Inflammatory macrophage (primary cell): Measurements from ENCODE around the gene CAMTA1.
A peak's percentile ranks its signal among the peaks of the same experiment; 100 is the strongest.

Source experiments
- DNase-seq, 2 donors: peaks; one replicate each; pipeline ENCODE4 v3.0.0-alpha.2; 2020 to 2022

CAMTA1 gene

GRCh38 chr1:6854166-6854565 lies 68.9 kb downstream of the CAMTA1 start:
- DNase-seq: no peak

DNA sequence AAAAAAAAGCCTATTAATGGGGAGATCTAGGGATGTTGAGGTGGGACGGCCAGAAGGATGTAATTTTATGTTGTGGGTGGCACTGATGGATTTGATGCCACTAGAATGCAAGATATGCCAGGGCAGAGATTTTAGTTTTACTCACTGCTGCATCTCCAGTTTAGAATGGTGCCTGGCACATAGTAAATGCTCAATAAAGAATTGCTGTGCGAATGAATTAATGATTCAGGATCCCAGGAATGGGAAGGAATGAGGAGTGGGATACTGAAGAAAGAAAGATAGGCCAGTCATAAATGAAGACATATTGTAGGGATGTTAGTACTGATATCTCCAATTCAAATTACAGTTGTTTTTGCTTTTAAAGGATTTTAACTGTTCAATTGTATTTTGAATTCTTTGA lies 72.6 kb downstream of the CAMTA1 start:
- no peak for DNase-seq

DNA sequence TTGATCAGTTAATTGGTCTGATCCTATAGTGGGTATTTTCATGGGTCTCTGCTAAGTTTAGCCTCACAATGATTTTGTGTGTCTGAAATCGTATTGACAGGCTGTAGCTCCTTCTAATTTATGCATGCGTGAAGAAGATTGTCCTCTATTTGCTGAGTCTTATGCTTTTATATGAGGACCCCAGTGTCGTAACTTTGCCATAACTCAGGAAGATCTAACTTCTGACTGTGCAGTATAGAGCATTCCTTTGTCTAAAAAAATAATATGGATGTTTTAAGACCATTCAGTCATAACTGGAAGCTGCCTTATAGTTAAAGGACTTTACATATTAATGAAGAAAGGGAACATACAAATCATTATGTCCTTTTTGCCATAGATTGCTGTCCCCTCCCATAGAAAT lies 73.3 kb downstream of the CAMTA1 start:
- DNase-seq: no peak

DNA sequence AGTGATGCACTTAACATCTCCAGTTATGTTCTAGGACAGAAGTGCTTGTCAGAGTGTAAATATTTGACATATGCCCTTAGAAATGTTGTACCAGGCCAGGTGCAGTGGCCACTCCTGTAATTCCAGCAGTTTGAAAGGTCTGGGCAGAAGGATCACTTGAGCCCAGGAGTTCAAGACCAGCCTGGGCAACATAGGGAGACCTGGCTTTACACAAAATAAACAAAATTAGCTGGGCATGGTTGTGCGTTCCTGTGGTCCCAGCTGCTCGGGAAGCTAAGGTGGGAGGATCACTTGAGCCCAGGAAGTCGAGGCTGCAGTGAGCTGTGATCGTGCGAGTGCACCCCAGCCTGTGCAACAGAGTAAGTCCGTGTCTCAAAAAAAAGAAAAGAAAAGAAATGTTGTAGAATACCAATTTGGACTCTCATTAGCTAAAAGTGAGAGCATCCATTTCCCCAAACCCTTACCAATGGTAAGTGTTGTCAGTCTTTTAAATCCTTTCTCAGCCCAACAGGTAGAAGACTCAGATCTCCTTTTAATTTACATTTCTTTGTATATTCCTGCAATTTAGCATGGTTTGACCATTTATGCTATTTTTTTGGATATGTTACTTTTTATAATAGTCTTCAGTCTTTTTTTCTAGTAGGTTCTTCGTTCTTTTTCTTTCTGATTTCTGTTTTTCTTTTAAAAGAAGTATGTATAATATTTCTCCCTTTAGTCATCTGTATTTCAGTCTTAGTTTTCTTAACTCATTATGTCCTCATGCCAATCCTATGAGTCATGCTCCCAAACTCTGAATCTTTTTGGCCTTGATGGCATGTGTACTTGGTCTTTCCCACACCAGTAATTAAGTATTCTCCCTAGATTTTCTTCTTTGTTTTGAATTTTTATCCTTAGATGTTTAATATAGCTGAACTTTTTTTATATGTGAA lies 74.4 kb downstream of the CAMTA1 start:
- DNase-seq: no peak

- DNase-seq: peak in 1 of 2 donors; percentile 18
These were observed 75.1 kb downstream of the CAMTA1 start for GRCh38 chr1:6860401-6860800.

DNA sequence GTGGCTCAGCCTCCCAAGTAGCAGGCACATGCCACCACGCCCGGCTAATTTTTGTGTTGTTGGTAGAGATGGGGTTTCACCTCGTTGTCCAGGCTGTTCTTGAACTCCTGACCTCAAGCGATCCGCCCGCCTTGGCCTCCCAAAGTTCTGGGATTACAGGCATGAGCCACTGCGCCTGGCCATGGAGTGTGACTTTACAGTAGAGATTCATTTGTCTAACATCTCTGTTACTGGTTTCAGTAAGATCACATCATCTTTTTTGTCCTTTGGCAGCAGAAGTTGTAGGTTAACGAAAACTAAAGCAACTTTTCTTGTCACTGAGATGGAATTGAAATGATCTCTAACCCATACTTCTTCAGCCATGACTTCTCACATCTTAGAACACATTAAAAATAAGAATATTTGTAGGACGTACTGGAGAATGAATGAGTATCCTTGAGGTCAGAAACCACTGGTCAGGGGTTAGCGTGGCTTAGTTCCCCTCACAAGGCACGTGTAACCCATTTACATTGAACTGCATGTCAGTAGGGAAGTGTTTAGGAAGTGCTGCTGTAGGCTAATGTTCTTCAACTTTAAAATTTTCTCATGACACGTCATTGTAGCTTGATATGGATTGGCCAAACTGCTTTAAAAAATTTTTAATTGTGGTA lies 75.9 kb downstream of the CAMTA1 start:
- DNase-seq: peak in 1 of 2 donors; percentile 34

GRCh38 chr1:6862906-6863305 lies 77.7 kb downstream of the CAMTA1 start:
- no peak for DNase-seq

- no peak for DNase-seq
These were observed 78.9 kb downstream of the CAMTA1 start for GRCh38 chr1:6864166-6864565.

GRCh38 chr1:6866825-6867224 lies 81.6 kb downstream of the CAMTA1 start:
- no peak for DNase-seq

GRCh38 chr1:6867321-6867720 lies 82.1 kb downstream of the CAMTA1 start:
- no peak for DNase-seq

DNA sequence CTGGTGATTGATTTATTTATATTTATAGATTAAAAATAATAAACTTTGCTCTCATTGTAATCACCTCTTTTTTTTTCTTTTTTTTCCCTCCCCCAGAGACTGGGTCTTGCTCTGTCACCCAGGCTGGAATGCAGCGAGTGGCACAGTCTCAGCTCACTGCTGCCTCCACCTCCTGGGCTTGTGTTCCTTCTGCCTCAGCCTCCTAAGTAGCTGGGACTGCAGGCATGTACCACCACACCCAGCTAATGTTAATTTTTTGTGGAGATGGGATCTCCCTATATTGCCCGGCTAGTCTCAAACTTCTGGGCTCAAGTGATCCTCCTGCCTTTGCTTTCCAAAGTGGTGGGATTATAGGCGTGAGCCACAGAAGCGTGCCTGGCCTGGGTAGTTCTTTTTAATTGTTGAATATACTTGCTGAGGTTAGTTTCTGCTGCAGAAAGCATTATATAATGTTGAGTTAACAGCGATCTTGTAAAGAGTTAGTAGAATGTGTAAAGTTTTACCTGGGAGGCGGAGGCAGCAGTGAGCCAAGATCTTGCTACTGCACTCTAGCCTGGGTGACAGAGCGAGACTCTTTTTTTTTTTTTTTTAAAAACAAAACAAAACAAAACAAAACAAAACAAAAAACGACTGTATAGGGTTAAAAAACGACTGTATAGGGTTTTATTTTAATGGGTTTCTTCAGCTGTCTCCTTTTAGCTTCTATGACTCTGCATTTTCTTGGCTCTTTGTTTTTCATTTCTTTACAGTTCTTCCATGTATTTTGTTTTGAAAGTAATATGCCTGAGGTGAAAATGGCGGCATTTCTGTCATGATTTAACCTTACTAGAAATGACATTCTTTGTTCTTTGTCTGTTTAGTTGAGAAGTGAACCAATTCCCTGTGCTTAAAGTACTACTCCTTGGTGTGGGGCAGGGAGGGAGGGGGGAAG lies 82.7 kb downstream of the CAMTA1 start:
- DNase-seq: no peak

- DNase-seq: no peak
These were observed 83.6 kb downstream of the CAMTA1 start for GRCh38 chr1:6868660-6869380.

GRCh38 chr1:6869545-6869944 lies 84.3 kb downstream of the CAMTA1 start:
- DNase-seq: no peak

DNA sequence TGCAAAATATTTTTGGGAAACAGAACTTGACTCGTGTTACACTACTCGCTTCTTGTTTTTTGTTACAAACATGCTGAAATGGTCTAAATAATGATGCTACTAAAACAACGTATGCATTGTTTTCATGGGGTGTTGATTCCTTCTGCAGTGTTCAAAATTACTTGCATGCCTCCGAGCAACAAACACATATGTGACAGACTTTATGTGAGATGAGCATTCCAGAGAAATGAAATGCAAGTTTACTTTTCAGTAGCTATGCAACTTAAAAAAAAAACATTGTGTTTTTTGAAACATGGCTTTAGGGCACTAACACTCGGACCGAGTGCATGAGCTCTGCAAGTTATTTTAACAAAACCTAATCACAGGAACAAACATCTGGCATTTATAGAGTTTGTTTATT lies 84.8 kb downstream of the CAMTA1 start:
- no peak for DNase-seq

- no peak for DNase-seq
These were observed 85.3 kb downstream of the CAMTA1 start for GRCh38 chr1:6870571-6870970.

DNA sequence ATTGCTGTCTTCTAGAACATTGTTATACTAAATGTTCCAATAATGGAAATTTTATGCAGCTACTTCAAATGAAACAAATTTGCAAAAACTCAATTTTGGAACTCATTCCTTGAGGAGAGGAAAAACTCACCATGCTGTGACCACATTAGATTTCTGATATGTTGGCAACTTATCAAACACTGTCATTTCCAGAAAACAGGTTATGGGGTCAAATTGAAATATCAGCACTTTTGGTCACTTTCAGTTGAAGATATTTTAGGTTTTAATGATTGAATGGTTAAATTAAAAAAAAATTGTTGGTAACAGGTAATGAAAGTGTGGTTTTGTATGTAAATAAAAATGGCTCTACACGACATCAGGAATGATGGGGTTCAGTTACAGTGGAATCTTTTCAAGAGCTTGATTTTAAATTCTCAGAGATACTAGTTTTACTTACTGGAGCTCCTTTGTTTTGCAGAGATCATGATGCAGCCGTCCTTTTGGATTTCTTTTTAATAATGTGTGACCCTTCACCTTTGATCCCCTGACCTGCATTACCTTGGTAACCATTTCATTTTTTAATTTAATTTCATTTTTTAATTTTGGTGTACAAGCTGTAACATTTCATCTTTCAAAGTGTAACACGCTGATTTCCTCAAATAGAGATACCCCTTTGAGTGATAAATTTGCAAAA lies 86.2 kb downstream of the CAMTA1 start:
- no peak for DNase-seq

- no peak for DNase-seq
These were observed 87.5 kb downstream of the CAMTA1 start for GRCh38 chr1:6872573-6873261.

DNA sequence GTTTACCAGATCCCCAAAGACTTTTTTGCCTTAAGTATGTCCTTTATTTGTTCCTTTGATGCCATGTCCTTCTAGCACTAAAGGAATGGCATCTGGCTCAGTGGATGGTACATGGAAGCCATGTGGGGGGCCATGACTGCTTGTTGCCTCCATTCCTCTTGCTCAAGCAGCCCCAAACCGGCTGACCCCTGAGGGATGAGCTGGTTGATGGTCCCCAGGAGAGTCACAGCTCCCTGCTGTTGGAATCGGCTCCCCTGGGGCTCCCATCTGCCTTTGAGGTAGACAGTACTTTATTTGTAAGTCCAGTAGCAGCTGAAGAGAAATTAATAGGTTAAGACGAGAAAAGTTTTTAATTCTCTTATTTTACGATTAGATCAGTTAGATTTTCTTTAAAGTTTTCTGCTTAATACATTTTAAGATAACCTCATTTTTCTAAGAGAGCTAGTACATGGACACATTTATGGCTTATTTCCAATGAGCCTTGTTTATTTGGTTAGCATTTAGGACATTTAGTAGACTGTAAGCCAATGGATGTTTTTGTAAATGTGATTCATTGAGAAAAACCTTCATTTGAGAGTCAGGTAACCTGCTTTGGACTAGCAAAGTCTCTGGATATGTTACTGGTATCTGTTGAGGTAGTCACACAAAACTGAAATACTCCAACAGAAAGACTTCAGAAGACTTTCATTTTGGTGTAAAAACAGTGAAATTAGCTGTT lies 88.2 kb downstream of the CAMTA1 start:
- no peak for DNase-seq

- no peak for DNase-seq
These were observed 89.0 kb downstream of the CAMTA1 start for GRCh38 chr1:6874298-6874697.

GRCh38 chr1:6880951-6881690 lies 95.9 kb downstream of the CAMTA1 start:
- DNase-seq: no peak
